ENCODE measurements around the gene LGSN. TPM values are rescaled to one million over a fixed set of nuclear protein-coding genes. Genes with fewer than 3 reads are reported as not detected.
A peak's percentile ranks its signal among the peaks of the same experiment; 100 is the strongest.

LGSN gene
- total and polyA plus RNA-seq, 2 of the 13 experiments (the other 11 are each of a cell fraction or from before 2014, with no cell fraction given), result 0.13 to 0.63 TPM

DNA sequence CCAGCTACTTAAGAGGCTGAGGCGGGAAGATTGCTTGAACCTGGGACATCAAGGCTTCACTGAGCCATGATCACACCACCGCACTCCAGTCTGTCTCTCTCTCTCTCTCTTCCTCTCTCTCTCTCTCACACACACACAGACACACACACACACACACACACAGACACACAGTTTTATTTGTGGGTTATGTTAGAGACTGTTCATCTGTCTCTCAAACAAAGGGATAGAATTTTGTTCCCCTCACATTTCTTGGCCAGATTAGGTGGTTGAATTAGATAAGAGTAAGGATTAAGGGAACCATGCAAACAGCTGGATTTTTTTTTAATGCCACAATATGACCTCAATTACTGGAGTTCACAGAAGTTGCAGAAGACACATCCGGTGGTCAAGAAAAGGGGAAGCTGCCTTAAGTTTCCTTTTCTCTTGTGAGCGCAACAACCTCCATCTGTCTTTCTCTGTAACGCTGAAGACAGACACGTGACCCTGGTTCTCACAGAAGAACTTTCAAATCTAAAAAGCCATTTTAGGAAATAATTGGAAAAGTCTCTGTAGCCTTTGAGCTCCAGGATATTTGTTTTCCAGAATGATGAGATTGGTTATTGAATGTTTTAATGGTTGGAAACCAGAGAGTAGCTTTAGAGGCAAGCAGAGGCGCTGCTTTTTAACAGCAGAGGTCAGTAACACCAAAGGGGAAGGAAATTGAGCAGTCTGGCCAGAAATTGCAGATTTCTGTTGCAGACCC, 32.9 kb upstream of the LGSN start (continued):
- TF ChIP-seq, protein P1, sequence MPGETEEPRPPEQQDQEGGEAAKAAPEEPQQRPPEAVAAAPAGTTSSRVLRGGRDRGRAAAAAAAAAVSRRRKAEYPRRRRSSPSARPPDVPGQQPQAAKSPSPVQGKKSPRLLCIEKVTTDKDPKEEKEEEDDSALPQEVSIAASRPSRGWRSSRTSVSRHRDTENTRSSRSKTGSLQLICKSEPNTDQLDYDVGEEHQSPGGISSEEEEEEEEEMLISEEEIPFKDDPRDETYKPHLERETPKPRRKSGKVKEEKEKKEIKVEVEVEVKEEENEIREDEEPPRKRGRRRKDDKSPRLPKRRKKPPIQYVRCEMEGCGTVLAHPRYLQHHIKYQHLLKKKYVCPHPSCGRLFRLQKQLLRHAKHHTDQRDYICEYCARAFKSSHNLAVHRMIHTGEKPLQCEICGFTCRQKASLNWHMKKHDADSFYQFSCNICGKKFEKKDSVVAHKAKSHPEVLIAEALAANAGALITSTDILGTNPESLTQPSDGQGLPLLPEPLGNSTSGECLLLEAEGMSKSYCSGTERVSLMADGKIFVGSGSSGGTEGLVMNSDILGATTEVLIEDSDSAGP (CRISPR knock-in tag; IDR thresholded peaks at IDR 0.05; ENCODE audit: borderline replicate concordance), result no peak
- TF ChIP-seq SALL1 (CRISPR knock-in tag; IDR thresholded peaks at IDR 0.05) (peak; percentile 73; the same call in 1 of the 2 replicates), ZNF253 (CRISPR knock-in tag; IDR thresholded peaks at IDR 0.05; ENCODE audit: borderline replicate concordance) (no peak), GATA4 (IDR thresholded peaks at IDR 0.05; ENCODE audit: borderline replicate concordance, low read depth) (no peak), ZEB1 (IDR thresholded peaks at IDR 0.05; ENCODE audit: insufficient replicate concordance, low read depth) (peak; percentile 24), FOXC1 (CRISPR knock-in tag; IDR thresholded peaks at IDR 0.05; ENCODE audit: borderline replicate concordance) (no peak), ZNF280D (CRISPR knock-in tag; IDR thresholded peaks at IDR 0.05) (no peak), SMARCC2 (IDR thresholded peaks at IDR 0.05) (no peak), UBTF (CRISPR knock-in tag; IDR thresholded peaks at IDR 0.05) (no peak), ZNF230 (CRISPR knock-in tag; IDR thresholded peaks at IDR 0.05) (peak; percentile 22; the same call in 1 of the 2 replicates), GABPB1 (CRISPR knock-in tag; IDR thresholded peaks at IDR 0.05) (0 out of 2 replicates have a peak, but pooled peaks have one; percentile 17), ZNF557 (CRISPR knock-in tag; IDR thresholded peaks at IDR 0.05) (peak; percentile 66; the same call in 1 of the 2 replicates)
- TF ChIP-seq, protein P2, sequence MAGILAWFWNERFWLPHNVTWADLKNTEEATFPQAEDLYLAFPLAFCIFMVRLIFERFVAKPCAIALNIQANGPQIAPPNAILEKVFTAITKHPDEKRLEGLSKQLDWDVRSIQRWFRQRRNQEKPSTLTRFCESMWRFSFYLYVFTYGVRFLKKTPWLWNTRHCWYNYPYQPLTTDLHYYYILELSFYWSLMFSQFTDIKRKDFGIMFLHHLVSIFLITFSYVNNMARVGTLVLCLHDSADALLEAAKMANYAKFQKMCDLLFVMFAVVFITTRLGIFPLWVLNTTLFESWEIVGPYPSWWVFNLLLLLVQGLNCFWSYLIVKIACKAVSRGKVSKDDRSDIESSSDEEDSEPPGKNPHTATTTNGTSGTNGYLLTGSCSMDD (CRISPR knock-in tag; IDR thresholded peaks at IDR 0.05), result no peak
- TF ChIP-seq, protein P3, sequence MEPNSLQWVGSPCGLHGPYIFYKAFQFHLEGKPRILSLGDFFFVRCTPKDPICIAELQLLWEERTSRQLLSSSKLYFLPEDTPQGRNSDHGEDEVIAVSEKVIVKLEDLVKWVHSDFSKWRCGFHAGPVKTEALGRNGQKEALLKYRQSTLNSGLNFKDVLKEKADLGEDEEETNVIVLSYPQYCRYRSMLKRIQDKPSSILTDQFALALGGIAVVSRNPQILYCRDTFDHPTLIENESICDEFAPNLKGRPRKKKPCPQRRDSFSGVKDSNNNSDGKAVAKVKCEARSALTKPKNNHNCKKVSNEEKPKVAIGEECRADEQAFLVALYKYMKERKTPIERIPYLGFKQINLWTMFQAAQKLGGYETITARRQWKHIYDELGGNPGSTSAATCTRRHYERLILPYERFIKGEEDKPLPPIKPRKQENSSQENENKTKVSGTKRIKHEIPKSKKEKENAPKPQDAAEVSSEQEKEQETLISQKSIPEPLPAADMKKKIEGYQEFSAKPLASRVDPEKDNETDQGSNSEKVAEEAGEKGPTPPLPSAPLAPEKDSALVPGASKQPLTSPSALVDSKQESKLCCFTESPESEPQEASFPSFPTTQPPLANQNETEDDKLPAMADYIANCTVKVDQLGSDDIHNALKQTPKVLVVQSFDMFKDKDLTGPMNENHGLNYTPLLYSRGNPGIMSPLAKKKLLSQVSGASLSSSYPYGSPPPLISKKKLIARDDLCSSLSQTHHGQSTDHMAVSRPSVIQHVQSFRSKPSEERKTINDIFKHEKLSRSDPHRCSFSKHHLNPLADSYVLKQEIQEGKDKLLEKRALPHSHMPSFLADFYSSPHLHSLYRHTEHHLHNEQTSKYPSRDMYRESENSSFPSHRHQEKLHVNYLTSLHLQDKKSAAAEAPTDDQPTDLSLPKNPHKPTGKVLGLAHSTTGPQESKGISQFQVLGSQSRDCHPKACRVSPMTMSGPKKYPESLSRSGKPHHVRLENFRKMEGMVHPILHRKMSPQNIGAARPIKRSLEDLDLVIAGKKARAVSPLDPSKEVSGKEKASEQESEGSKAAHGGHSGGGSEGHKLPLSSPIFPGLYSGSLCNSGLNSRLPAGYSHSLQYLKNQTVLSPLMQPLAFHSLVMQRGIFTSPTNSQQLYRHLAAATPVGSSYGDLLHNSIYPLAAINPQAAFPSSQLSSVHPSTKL (CRISPR knock-in tag; IDR thresholded peaks at IDR 0.05), result peak; percentile 82

Measured in HepG2 (cell line).